SU-DHL-6 (cell line): ENCODE data around the gene WDR11.

ENCODE experiments used
- H2AFZ ChIP-seq: fragments of 200-600 bp; sonication (generic); 2 replicates; pipeline ENCODE4 v1.6.1; 2014; ENCODE audit warnings: low read depth, mild to moderate bottlenecking, moderate library complexity, mixed read lengths, antibody characterized with exemption, low read length; ENCODE audit not compliant: severe bottlenecking
- H3F3A ChIP-seq: fragments of 200-600 bp; shearing (Covaris generic); 2 replicates; pipeline ENCODE4 v1.6.0; 2016; ENCODE audit warnings: antibody characterized with exemption, mild to moderate bottlenecking; ENCODE audit not compliant: insufficient read depth
- H3K27ac ChIP-seq: fragments of 200-600 bp; sonication (generic); 2 replicates; pipeline ENCODE4 v1.5.1; 2016; ENCODE audit warnings: low read depth, mild to moderate bottlenecking, low read length, moderate library complexity, mixed read lengths
- H3K27me3 ChIP-seq: fragments of 200-600 bp; sonication (generic), shearing (Covaris generic); 2 replicates; pipeline ENCODE4 v1.6.0; 2014; ENCODE audit warnings: mild to moderate bottlenecking, low read length
- H3K36me3 ChIP-seq: fragments of 200-600 bp; sonication (generic); 2 replicates; pipeline ENCODE4 v1.6.1; 2014; ENCODE audit warnings: mild to moderate bottlenecking, low read length, mixed read lengths
- H3K4me2 ChIP-seq: fragments of 300-600, 200-600 bp; shearing (Covaris generic), sonication (generic); 2 replicates; pipeline ENCODE4 v1.6.0; 2014; ENCODE audit warnings: low read length, low read depth, mild to moderate bottlenecking; ENCODE audit not compliant: poor library complexity, severe bottlenecking
- H3K4me3 ChIP-seq: fragments of 200-600 bp; sonication (generic); 2 replicates; pipeline ENCODE4 v1.5.1; 2014; ENCODE audit warnings: antibody characterized with exemption, low read length, mild to moderate bottlenecking, mixed read lengths; ENCODE audit not compliant: insufficient read depth, poor library complexity, severe bottlenecking
- H3K79me2 ChIP-seq: fragments of 200-600 bp; sonication (generic); 2 replicates; pipeline ENCODE4 v1.6.1; 2014; ENCODE audit warnings: mild to moderate bottlenecking, low read length, moderate library complexity; ENCODE audit not compliant: insufficient read depth
- H3K9ac ChIP-seq: fragments of 200-600 bp; sonication (generic); 2 replicates; pipeline ENCODE4 v1.7.0; 2014; ENCODE audit warnings: mild to moderate bottlenecking, low read length
- H3K9me2 ChIP-seq: fragments of 200-600 bp; sonication (generic); replicated peaks from 2 replicates; pipeline ENCODE4 v1.6.1; 2014; ENCODE audit warnings: low read length; ENCODE audit not compliant: insufficient read depth
- H3K9me3 ChIP-seq: fragments of 200-600 bp; sonication (generic); 2 replicates; pipeline ENCODE4 v1.6.1; 2014; ENCODE audit warnings: low read length, mixed read lengths; ENCODE audit not compliant: insufficient read depth
- H4K20me1 ChIP-seq: fragments of 200-600 bp; sonication (generic); 2 replicates; pipeline ENCODE4 v1.6.1; 2014; ENCODE audit warnings: low read depth, mild to moderate bottlenecking, antibody characterized with exemption, low read length, moderate library complexity, mixed read lengths
- EZH2phosphoT487 ChIP-seq: fragments of 200-600 bp; sonication (generic), shearing (Covaris generic); conservative IDR thresholded peaks from 2 replicates; pipeline ENCODE4 v1.6.1; 2018; ENCODE audit warnings: mild to moderate bottlenecking, antibody characterized with exemption, low read length, moderate library complexity, mixed read lengths
- TF ChIP-seq, protein P1 (sequence below): fragments of 200-600 bp; sonication (generic); IDR thresholded peaks from one replicate; pipeline ENCODE4 v1.5.1; 2017; ENCODE audit warnings: antibody characterized with exemption, mild to moderate bottlenecking, low read length, moderate library complexity; ENCODE audit not compliant: insufficient read depth, poor library complexity, severe bottlenecking

The WDR11 gene

DNA sequence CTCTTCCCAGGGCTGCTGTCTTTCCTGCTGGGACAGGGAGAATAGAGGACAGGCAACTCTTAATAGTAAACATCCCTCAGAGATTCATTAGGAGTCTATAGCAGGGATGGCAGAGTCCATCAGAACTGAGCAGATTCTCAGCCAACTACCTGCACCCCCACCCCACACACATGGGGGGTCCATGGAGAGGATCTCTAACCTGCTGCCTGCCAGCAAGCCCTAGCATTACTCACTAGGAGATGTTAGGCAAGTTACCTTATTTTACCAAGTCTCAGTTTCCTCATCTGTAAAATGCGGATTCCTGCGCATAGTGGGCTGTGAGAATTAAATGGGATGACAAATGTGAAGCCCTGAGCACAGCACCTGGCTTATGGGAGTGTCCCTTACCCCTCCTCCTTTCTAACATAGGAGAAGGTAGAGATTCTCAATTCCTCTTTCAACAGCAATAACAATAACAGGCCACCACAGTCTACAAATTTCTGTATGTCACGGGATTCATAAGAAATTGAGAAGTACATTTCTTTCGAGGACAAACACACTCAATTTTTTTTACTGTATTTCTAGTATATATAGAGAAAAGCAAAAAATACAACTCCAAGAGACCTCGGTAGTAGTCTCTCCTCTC is 23.8 kb upstream of the WDR11 start:
- H3K27ac ChIP-seq: no peak overlapping the region
- no peaks in the 10 kb centered on the region for H3F3A ChIP-seq
- no peaks in the 10 kb centered on the region for H3K9me2 ChIP-seq
- TF ChIP-seq, protein P1, sequence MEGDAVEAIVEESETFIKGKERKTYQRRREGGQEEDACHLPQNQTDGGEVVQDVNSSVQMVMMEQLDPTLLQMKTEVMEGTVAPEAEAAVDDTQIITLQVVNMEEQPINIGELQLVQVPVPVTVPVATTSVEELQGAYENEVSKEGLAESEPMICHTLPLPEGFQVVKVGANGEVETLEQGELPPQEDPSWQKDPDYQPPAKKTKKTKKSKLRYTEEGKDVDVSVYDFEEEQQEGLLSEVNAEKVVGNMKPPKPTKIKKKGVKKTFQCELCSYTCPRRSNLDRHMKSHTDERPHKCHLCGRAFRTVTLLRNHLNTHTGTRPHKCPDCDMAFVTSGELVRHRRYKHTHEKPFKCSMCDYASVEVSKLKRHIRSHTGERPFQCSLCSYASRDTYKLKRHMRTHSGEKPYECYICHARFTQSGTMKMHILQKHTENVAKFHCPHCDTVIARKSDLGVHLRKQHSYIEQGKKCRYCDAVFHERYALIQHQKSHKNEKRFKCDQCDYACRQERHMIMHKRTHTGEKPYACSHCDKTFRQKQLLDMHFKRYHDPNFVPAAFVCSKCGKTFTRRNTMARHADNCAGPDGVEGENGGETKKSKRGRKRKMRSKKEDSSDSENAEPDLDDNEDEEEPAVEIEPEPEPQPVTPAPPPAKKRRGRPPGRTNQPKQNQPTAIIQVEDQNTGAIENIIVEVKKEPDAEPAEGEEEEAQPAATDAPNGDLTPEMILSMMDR: no peak
- TF ChIP-seq EZH2phosphoT487: no peak
- H3K9ac ChIP-seq: no peak overlapping the region
- no peak overlapping the region for H3K4me3 ChIP-seq
- H2AFZ ChIP-seq: no peak overlapping the region
- no peaks in the 10 kb centered on the region for H4K20me1 ChIP-seq
- H3K4me2 ChIP-seq: no peak overlapping the region
- no peaks in the 10 kb centered on the region for H3K9me3 ChIP-seq
- no peaks in the 10 kb centered on the region for H3K79me2 ChIP-seq
- H3K36me3 ChIP-seq: no peaks in the 10 kb centered on the region
- no peaks in the 10 kb centered on the region for H3K27me3 ChIP-seq

DNA sequence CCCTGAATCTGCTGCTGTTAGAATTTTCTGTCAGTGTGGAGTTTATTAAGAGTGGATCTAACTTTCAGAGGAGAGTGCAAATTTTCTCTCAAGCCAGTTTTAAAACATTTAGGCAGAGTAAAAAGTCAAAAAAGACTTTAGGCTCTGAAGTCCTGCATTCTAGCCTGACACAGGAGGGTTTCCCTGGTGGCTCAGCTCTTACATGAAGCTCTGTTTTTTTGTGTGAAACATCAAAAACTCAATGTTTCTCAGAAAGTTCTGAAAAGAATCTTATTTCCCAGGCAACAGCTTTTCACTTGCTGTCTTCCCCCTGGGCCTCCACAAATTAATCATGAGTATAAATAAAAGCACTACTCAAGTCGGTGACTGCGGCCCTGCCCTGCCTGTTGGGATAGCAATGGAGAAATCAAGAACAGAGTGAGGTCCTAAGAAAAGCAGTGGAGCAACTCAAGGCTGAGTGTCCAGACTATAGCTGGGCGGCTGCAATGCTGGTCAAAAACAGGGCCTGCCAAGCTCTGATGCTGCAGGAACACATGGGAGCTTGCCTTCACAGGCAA is 22.3 kb upstream of the WDR11 start:
- Histone ChIP-seq H3K27me3 (no peaks in the 10 kb centered on the region), H3K9me3 (no peaks in the 10 kb centered on the region), H3K36me3 (no peaks in the 10 kb centered on the region), H3K4me3 (no peak overlapping the region), H3F3A (no peaks in the 10 kb centered on the region), H3K79me2 (no peaks in the 10 kb centered on the region), H3K27ac (no peak overlapping the region), H3K9me2 (no peaks in the 10 kb centered on the region), H4K20me1 (no peaks in the 10 kb centered on the region), H3K9ac (no peak overlapping the region), H2AFZ (no peak overlapping the region), H3K4me2 (no peak overlapping the region)
- no peak for TF ChIP-seq EZH2phosphoT487
- TF ChIP-seq, protein P1: no peak

DNA sequence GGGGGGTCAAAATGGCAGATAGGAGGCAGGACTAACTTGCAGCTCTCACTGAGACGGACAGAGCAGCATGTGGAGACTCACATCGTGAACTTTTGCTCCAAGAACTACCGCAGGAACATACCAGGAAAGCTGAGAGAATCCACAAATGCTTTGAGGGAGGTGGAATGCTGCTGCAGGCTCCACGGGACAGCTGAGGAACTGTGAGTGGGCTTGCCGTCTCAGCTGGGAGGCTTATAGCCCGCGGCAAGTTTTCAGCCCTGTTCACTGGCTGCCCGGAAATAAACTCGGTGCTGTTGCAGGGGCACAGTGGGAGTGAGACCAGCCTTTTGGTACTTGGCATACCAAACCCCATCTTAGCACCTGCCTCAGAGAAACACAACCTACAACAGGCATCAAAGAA is 19.1 kb upstream of the WDR11 start:
- H3K36me3 ChIP-seq: no peaks in the 10 kb centered on the region
- H4K20me1 ChIP-seq: no peaks in the 10 kb centered on the region
- H3K27me3 ChIP-seq: no peaks in the 10 kb centered on the region
- H3K27ac ChIP-seq: no peak overlapping the region
- H2AFZ ChIP-seq: no peak overlapping the region
- H3K79me2 ChIP-seq: no peaks in the 10 kb centered on the region
- H3K4me2 ChIP-seq: no peak overlapping the region
- H3K9me2 ChIP-seq: no peaks in the 10 kb centered on the region
- no peak overlapping the region for H3K4me3 ChIP-seq
- H3K9ac ChIP-seq: no peak overlapping the region
- H3K9me3 ChIP-seq: no peaks in the 10 kb centered on the region
- TF ChIP-seq EZH2phosphoT487: no peak
- TF ChIP-seq, protein P1: no peak
- H3F3A ChIP-seq: no peaks in the 10 kb centered on the region
